H1 (cell line): Measurements from ENCODE around the gene S100PBP.

Source experiments
- ATF2 ChIP-seq: IDR thresholded peaks from 2 replicates; pipeline ENCODE4 v1.6.1; 2012; ENCODE audit warnings: low read length, inconsistent platforms
- BCL11A ChIP-seq, 2 experiments: IDR thresholded peaks; one replicate each; pipeline ENCODE4 v1.6.1; 2011; ENCODE audit warnings: low read depth in 2 of 2, low read length in 2 of 2, mild to moderate bottlenecking in 2 of 2
- CBX8 ChIP-seq: fragments of 300-800, 300-1000 bp; sonication (generic); IDR thresholded peaks from 2 replicates; pipeline ENCODE4 v1.7.1; 2016; ENCODE audit warnings: low read depth, low read length, borderline replicate concordance
- EP300 ChIP-seq, 2 experiments: IDR thresholded peaks; 1 replicate in 1 of 2; 2 replicates in 1 of 2; pipeline ENCODE4 v1.6.1; 2011 to 2012; ENCODE audit warnings: low read depth in 2 of 2, low read length in 2 of 2, mild to moderate bottlenecking in 2 of 2, borderline replicate concordance in 1 of 2, inconsistent platforms in 1 of 2, moderate library complexity in 1 of 2
- EZH2 ChIP-seq: fragments of 200-600 bp; sonication (generic); IDR thresholded peaks from 2 replicates; pipeline ENCODE4 v1.7.1; 2012; ENCODE audit warnings: low read depth, mild to moderate bottlenecking, moderate library complexity, low read length, inconsistent platforms; ENCODE audit not compliant: severe bottlenecking
- JUND ChIP-seq: IDR thresholded peaks from 2 replicates; pipeline ENCODE4 v1.6.1; 2011; ENCODE audit warnings: mild to moderate bottlenecking, improper control_type of control experiment, low read length
- POLR2A ChIP-seq, 2 experiments: IDR thresholded peaks; 1 replicate in 1 of 2; 2 replicates in 1 of 2; pipeline ENCODE4 v1.6.1; 2011; ENCODE audit warnings: low read depth in 2 of 2, low read length in 2 of 2, mild to moderate bottlenecking in 2 of 2; ENCODE audit errors: control extremely low read depth in 1 of 2
- SRF ChIP-seq: IDR thresholded peaks from 2 replicates; pipeline ENCODE4 v1.6.1; 2011; ENCODE audit warnings: mild to moderate bottlenecking, low read depth, low read length, moderate library complexity
- TAF1 ChIP-seq: IDR thresholded peaks from 2 replicates; pipeline ENCODE4 v1.6.1; 2011; ENCODE audit warnings: mild to moderate bottlenecking, low read depth, low read length
- TF ChIP-seq, protein P1 (sequence below), 3 experiments: IDR thresholded peaks; 1 replicate in 2 of 3; 2 replicates in 1 of 3; pipeline versions ENCODE4 v1.5.1 to v1.6.1; 2011; ENCODE audit warnings: low read length in 3 of 3, mild to moderate bottlenecking in 3 of 3, inconsistent platforms in 2 of 3, low read depth in 1 of 3, moderate library complexity in 1 of 3; ENCODE audit not compliant: insufficient read depth in 1 of 3; ENCODE audit errors: control extremely low read depth in 1 of 3

- no peak for TF ChIP-seq BCL11A (IDR thresholded peaks at IDR 0.05; ENCODE audit: low read depth in 2 of 2, low read length in 2 of 2)
- TF ChIP-seq, protein P1, sequence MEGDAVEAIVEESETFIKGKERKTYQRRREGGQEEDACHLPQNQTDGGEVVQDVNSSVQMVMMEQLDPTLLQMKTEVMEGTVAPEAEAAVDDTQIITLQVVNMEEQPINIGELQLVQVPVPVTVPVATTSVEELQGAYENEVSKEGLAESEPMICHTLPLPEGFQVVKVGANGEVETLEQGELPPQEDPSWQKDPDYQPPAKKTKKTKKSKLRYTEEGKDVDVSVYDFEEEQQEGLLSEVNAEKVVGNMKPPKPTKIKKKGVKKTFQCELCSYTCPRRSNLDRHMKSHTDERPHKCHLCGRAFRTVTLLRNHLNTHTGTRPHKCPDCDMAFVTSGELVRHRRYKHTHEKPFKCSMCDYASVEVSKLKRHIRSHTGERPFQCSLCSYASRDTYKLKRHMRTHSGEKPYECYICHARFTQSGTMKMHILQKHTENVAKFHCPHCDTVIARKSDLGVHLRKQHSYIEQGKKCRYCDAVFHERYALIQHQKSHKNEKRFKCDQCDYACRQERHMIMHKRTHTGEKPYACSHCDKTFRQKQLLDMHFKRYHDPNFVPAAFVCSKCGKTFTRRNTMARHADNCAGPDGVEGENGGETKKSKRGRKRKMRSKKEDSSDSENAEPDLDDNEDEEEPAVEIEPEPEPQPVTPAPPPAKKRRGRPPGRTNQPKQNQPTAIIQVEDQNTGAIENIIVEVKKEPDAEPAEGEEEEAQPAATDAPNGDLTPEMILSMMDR (IDR thresholded peaks at IDR 0.05; ENCODE audit: control extremely low read depth in 1 of 3, insufficient read depth in 1 of 3, low read depth in 1 of 3, low read length in 3 of 3): no peak
- no peak for TF ChIP-seq CBX8
- TF ChIP-seq SRF: no peak
- no peak for TF ChIP-seq ATF2
- TF ChIP-seq POLR2A (IDR thresholded peaks at IDR 0.05; ENCODE audit: control extremely low read depth in 1 of 2, low read depth in 2 of 2, low read length in 2 of 2): no peak; a peak in 1 of 3 replicates
- no peak for TF ChIP-seq EP300 (IDR thresholded peaks at IDR 0.05; ENCODE audit: borderline replicate concordance in 1 of 2, low read depth in 2 of 2, low read length in 2 of 2)
- TF ChIP-seq TAF1: no peak
- TF ChIP-seq EZH2: no peak
- no peak for TF ChIP-seq JUND
Observed at GRCh38 chr1:32806910-32807523, 10.4 kb upstream of the S100PBP start.
